Superior temporal gyrus (tissue), 1 donor: ENCODE data around the gene TDRD1.

Experiments used
- DNase-seq: peaks from one replicate; pipeline ENCODE4 v3.0.0-alpha.2; 2016; ENCODE audit errors: extremely low spot score

The TDRD1 gene

DNA sequence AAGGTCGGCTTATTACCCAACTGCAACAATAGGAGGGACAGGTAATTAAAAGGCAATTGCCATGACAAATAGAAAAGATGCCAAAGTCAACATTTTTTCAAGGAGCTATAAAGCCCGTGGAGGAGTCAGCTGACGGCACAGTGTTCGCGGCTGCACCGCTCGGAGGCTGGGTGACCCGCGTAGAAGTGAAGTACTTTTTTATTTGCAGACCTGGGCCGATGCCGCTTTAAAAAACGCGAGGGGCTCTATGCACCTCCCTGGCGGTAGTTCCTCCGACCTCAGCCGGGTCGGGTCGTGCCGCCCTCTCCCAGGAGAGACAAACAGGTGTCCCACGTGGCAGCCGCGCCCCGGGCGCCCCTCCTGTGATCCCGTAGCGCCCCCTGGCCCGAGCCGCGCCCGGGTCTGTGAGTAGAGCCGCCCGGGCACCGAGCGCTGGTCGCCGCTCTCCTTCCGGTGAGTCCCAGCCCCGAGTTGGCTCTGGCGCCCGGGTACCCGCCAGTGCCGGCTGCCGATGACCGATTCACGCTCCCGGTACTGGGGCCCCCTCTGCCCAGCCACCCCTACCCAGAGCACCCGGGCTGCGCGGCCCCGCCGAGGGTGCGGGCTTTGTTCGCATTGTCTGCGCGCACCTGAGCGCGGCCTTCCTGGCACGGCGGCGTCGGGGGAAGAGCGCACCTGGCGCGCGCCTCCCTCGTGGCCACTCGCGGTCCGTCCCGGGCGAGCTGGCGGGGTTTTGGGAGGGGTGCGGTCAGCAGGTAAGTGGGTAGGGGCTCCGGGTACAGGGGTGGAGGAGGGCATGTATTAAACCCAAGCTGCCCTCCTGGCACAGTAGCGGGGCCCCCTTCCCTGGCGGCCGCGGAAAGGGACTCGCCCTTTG lies 60.2 kb downstream of the TDRD1 start, which contains the start of gene VWA2:
Gene VWA2 (plus strand): TSS at position 138 of the 877 bp plus-strand sequence. CDS start 9,460 bp downstream, outside the sequence.
- no peak for DNase-seq

- no peak for DNase-seq
Observed at GRCh38 chr10:114239994-114240345, 60.8 kb downstream of the TDRD1 start.

GRCh38 chr10:114242235-114242634 lies 63.1 kb downstream of the TDRD1 start:
- no peak for DNase-seq

GRCh38 chr10:114243661-114244060 lies 64.5 kb downstream of the TDRD1 start:
- no peak for DNase-seq

GRCh38 chr10:114244126-114244525 lies 65.0 kb downstream of the TDRD1 start:
- no peak for DNase-seq

- no peak for DNase-seq
Observed at GRCh38 chr10:114245121-114245791, 66.1 kb downstream of the TDRD1 start.

- no peak for DNase-seq
Observed at GRCh38 chr10:114246679-114247305, 67.6 kb downstream of the TDRD1 start.

- no peak for DNase-seq
Observed at GRCh38 chr10:114250236-114250635, 71.1 kb downstream of the TDRD1 start.

- no peak for DNase-seq
Observed at GRCh38 chr10:114250716-114251115, 71.6 kb downstream of the TDRD1 start.

GRCh38 chr10:114252092-114252491 lies 72.9 kb downstream of the TDRD1 start:
- DNase-seq = no peak

- no peak for DNase-seq
Observed at GRCh38 chr10:114252883-114253282, 73.7 kb downstream of the TDRD1 start.

GRCh38 chr10:114255227-114255626 lies 76.1 kb downstream of the TDRD1 start:
- no peak for DNase-seq

- DNase-seq = no peak
Observed at GRCh38 chr10:114256008-114256765, 77.0 kb downstream of the TDRD1 start.

DNA sequence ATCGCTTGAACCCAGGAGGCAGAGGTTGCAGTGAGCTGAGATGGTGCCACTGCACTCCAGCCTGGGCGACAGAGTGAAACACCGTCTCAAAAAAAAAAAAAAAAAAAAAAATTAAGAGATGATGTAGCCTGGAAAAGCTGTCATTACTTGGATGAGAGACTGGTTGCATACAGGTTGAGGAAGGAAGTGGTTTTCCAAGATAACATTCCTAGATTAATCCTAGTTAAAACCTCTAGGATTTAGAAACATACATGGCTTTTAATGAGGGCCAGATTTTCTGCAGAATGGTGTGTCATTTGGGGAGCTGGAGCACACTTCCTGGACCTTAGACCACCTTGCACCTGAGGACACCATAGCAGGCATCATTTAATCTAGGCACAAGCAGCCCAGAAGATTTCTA lies 77.7 kb downstream of the TDRD1 start:
- no peak for DNase-seq

- DNase-seq = no peak
Observed at GRCh38 chr10:114257498-114257897, 78.3 kb downstream of the TDRD1 start.

- DNase-seq = no peak
Observed at GRCh38 chr10:114258274-114258840, 79.2 kb downstream of the TDRD1 start.

DNA sequence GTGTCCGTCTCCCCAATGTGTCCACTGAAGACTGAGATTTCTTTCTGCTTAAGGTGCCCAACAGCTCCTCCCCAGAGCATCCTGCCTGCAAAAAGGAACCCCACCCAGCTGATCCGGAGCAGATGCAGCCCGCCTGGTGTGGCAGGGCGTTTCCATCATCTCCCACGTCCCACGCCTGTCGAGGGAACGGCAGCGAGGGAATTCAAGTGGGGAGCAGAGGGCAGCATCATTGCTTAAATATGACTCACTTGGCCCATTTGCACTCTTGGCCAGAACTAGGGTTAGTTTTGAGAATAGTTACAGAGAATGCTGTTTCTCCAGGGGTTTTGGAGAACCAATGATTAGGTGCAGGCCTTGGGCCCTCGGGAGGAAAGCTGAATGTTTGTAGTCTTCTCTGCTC lies 80.7 kb downstream of the TDRD1 start:
- no peak for DNase-seq

- no peak for DNase-seq
Observed at GRCh38 chr10:114260366-114260765, 81.2 kb downstream of the TDRD1 start.

- no peak for DNase-seq
Observed at GRCh38 chr10:114261076-114261475, 81.9 kb downstream of the TDRD1 start.

DNA sequence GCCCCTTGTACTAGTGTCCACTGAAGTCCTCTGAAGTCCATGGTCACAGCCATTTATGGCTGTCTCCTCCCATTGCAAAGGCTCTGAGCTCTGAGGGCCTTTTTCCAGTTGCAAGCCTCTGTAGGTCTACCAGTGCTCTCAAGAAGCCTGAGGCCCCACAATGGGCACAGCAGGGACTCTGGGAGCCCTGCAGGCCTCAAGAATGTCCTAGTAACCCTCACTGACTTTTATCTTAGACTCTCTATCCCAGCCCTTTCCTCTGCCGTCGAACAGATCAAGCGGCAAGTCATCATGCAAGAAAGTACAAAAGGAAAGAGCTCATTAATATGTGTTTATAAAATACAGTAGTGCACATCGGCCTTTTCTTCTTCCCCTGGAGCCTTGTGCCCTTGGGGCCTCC lies 83.3 kb downstream of the TDRD1 start:
- DNase-seq = no peak

DNA sequence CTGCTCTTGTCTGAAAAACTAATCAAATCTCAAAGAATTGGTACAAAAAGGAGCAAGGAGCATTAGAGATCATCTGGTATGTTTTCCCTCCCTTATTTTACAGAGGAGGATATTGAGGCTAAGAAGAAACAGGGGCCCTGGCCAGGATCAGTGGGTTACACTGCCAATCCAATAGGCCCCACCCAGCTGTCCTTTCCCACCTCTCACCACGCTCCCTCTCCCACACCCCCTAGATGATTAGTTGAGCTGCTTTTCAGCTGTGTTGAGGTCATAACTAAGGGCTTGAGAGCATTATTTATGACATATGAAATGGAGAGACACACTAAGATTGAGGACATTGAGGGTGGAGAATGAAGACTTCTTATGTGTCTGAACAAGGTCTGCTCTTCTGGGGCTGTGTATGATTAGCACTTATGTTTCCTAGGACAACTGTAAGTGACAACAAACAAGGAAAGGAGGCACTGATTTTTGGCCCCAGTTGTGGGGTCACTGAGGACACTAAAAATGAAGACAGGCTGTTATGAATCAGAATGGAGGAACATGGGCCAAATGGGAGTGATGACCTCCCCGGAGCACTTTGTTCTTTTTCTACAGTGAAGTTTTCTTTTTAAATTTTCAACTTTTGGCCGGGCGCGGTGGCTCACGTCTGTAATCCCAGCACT lies 86.4 kb downstream of the TDRD1 start:
- DNase-seq = no peak
